Tibial artery (tissue), 4 donors: ENCODE data around the gene GPR61.

Experiments used
- DNase-seq, 2 donors: peaks; one replicate each; pipeline ENCODE4 v3.0.0-alpha.2; 2019
- H3K27ac ChIP-seq, 2 donors: fragments of 200-600 bp; sonication (generic) in 1 of 2; 1 replicate in 1 of 2; 2 replicates in 1 of 2; pipeline ENCODE4 v1.5.1; 2018 to 2019; ENCODE audit warnings: mild to moderate bottlenecking in 1 of 2
- H3K27me3 ChIP-seq, 2 donors: fragments of 200-600 bp; sonication (generic) in 1 of 2; one replicate each; pipeline versions ENCODE4 v1.5.1 to v1.6.0; 2016 to 2019
- H3K36me3 ChIP-seq, 3 donors: fragments of 200-600 bp; sonication (generic) in 2 of 3; one replicate each; pipeline ENCODE4 v1.5.1; 2016 to 2019; ENCODE audit warnings: mild to moderate bottlenecking in 2 of 3
- H3K4me1 ChIP-seq, 4 donors: fragments of 200-600 bp; sonication (generic) in 2 of 4; 1 replicate in 3 of 4; 2 replicates in 1 of 4; pipeline ENCODE4 v1.5.1; 2016 to 2019
- H3K4me3 ChIP-seq, 2 donors: fragments of 200-600 bp; sonication (generic) in 1 of 2; 1 replicate in 1 of 2; 2 replicates in 1 of 2; pipeline ENCODE4 v1.5.1; 2018 to 2019; ENCODE audit warnings: mild to moderate bottlenecking in 2 of 2
- H3K9me3 ChIP-seq, 3 donors: fragments of 200-600 bp; sonication (generic) in 1 of 3; one replicate each; pipeline ENCODE4 v1.5.1; 2016 to 2019
- CTCF ChIP-seq, 2 experiments: fragments of 200-600 bp in 1 of 2; fragments of 450-650 bp in 1 of 2; IDR thresholded peaks; one replicate each; pipeline ENCODE4 v1.5.1; 2017 to 2019; ENCODE audit warnings: antibody characterized with exemption in 2 of 2, mild to moderate bottlenecking in 1 of 2, moderate library complexity in 1 of 2
- intact Hi-C: fragments of 100-400 bp; cut with DNase I; formaldehyde crosslinking; loops from one replicate; pipeline ENCODE4 v1.15.0; 2023; ENCODE audit warnings: low total_unique reads

The GPR61 gene

GRCh38 chr1:109539676-109540075 is at the start of gene GPR61:
GPR61 (plus strand) TSS chr1:109539872; CDS start chr1:109543023, 3,151 bp downstream.
- no peak within 1 kb of the TSS for H3K4me3 ChIP-seq
- no peak for DNase-seq
- intact Hi-C loops, result loop anchor here (10.0 kb wide), 2 partner anchors 115 to 445 kb away; partner anchors contain the start of genes AHCYL1 and PSMA5
- H3K27me3 ChIP-seq, result peaks cover 0 to 3% of the 10 kb centered on the region in 2 donors
- H3K4me1 ChIP-seq, result peaks cover 0 to 14% (median 2%) of the 10 kb centered on the region in 4 donors
- no peak within 1 kb of the TSS for H3K27ac ChIP-seq
- H3K36me3 ChIP-seq, result no peaks in the 10 kb centered on the region
- no peak for TF ChIP-seq CTCF (IDR thresholded peaks at IDR 0.05)
- no peaks in the 10 kb centered on the region for H3K9me3 ChIP-seq

GRCh38 chr1:109490029-109490933 is 49.4 kb upstream of the GPR61 start:
- no peak overlapping the region for H3K27ac ChIP-seq
- DNase-seq, result peak in 1 of 2 donors; percentile 70
- no peaks in the 10 kb centered on the region for H3K27me3 ChIP-seq
- no peaks in the 10 kb centered on the region for H3K9me3 ChIP-seq
- peak; percentile 69 to 88 for TF ChIP-seq CTCF (IDR thresholded peaks at IDR 0.05)
- intact Hi-C loops, result loop anchor here (2.0 kb wide), 1 partner anchor 43 kb away; no protein-coding TSS in a partner anchor
- H3K4me3 ChIP-seq, result no peak overlapping the region
- H3K36me3 ChIP-seq, result peaks cover 0 to 37% (median 9%) of the 10 kb centered on the region in 3 donors
- peaks cover 0 to 18% (median 12%) of the 10 kb centered on the region in 4 donors for H3K4me1 ChIP-seq

- H3K4me1 ChIP-seq, result peaks cover 0 to 24% (median 17%) of the 10 kb centered on the region in 4 donors
- H3K9me3 ChIP-seq, result no peaks in the 10 kb centered on the region
- DNase-seq, result no peak
- peaks cover 0 to 41% (median 12%) of the 10 kb centered on the region in 3 donors for H3K36me3 ChIP-seq
- intact Hi-C loops, result loop anchor here (2.0 kb wide), 1 partner anchor 42 kb away; no protein-coding TSS in a partner anchor
- no peak overlapping the region for H3K27ac ChIP-seq
- H3K27me3 ChIP-seq, result no peaks in the 10 kb centered on the region
- TF ChIP-seq CTCF (IDR thresholded peaks at IDR 0.05), result no peak
- H3K4me3 ChIP-seq, result no peak overlapping the region
Observed at GRCh38 chr1:109490934-109491302, 48.8 kb upstream of the GPR61 start.

- no peak overlapping the region for H3K27ac ChIP-seq
- intact Hi-C loops, result loop anchor here (2.0 kb wide), 1 partner anchor 41 kb away; no protein-coding TSS in a partner anchor
Observed at GRCh38 chr1:109491372-109491771, 48.3 kb upstream of the GPR61 start.

GRCh38 chr1:109492779-109493178 is 46.9 kb upstream of the GPR61 start:
- peaks cover 0 to 50% (median 27%) of the 10 kb centered on the region in 3 donors for H3K36me3 ChIP-seq
- no peak for TF ChIP-seq CTCF (IDR thresholded peaks at IDR 0.05)
- DNase-seq, result no peak
- peak overlapping the region; percentile 71 to 87 for H3K27ac ChIP-seq
- no peaks in the 10 kb centered on the region for H3K9me3 ChIP-seq
- intact Hi-C loops, result no loop called here
- H3K4me3 ChIP-seq, result no peak overlapping the region
- peaks cover 0 to 34% (median 21%) of the 10 kb centered on the region in 4 donors for H3K4me1 ChIP-seq
- H3K27me3 ChIP-seq, result no peaks in the 10 kb centered on the region

More at GRCh38 chr1:109491372-109491771, 48.3 kb upstream of the GPR61 start:
- H3K4me1 ChIP-seq, result peaks cover 0 to 24% (median 17%) of the 10 kb centered on the region in 4 donors
- no peak for DNase-seq
- no peaks in the 10 kb centered on the region for H3K27me3 ChIP-seq
- H3K4me3 ChIP-seq, result no peak overlapping the region
- no peak for TF ChIP-seq CTCF (IDR thresholded peaks at IDR 0.05)
- peaks cover 0 to 46% (median 17%) of the 10 kb centered on the region in 3 donors for H3K36me3 ChIP-seq
- no peaks in the 10 kb centered on the region for H3K9me3 ChIP-seq
